ENCODE results near the gene SAV1.

DNA sequence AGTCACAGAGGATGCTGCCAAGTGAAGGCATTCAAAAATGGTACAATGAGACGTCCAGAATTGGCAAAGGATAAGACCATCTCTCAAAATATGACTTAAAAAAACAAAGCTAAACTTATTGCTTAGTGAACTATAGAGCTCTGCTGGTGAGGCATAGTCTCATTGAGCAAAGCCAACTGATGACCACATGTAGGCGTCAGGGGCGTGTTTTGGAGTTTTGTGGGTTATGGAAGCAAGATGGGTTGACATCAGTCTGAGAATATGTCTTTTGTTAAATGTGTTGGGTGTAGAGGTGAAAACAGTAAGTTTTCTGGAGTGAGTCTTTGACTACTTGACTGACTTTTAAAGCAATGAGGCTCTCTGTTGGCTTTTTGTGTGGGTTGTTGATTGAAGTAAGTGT lies 60.9 kb downstream of the SAV1 start:
- TF ChIP-seq YY1 (IDR thresholded peaks at IDR 0.05; ENCODE audit: insufficient read depth, insufficient read length): no peak
- TF ChIP-seq SUZ12 (IDR thresholded peaks at IDR 0.05; ENCODE audit: extremely low read depth, insufficient read depth, insufficient read length): no peak
- no peak for TF ChIP-seq ZNF274 (IDR thresholded peaks at IDR 0.05; ENCODE audit: low read depth, low read length)
